Endothelial cell of umbilical vein (primary cell): ENCODE results near the gene DSE. TPM values are rescaled to one million over a fixed set of nuclear protein-coding genes. Genes with fewer than 3 reads are reported as not detected.

Source experiments
- BruUV-seq: library from RNA; stranded (reverse); fragments of 400-500 nt; replicated peaks from 2 replicates; lab custom pipeline; 2021; lab: Mats Ljungman, UMichigan
- CTCF ChIA-PET: fragments of 300-600, 350-600 bp; sonication (Branson Sonifier 250); formaldehyde crosslinking; loops from one replicate; lab custom pipeline; 2021; ENCODE audit warnings: antibody characterized with exemption, inconsistent platforms; lab: Charles Lee
- POLR2A ChIA-PET: fragments of 300-600, 350-600 bp; sonication (Branson Sonifier 250); formaldehyde crosslinking; loops from one replicate; lab custom pipeline; 2021; ENCODE audit warnings: antibody characterized with exemption, inconsistent platforms; lab: Charles Lee
- DNase-seq: peaks from one replicate; pipeline ENCODE4 v3.0.0-alpha.2; 2011; ENCODE audit warnings: low read depth, low spot score
- FAIRE-seq: peaks from 2 replicates; lab custom pipeline; 2011; peaks lifted over from hg19 to GRCh38; lab: Jason Lieb, UNC
- H2AFZ ChIP-seq: 2 replicates; pipeline ENCODE4 v1.6.0; 2012; ENCODE audit warnings: low read depth, low read length, control low read depth, inconsistent platforms
- H3K27ac ChIP-seq: 2 replicates; pipeline ENCODE4 v1.5.1; 2011; ENCODE audit warnings: low read depth, mild to moderate bottlenecking, control low read depth, low read length, moderate library complexity; ENCODE audit not compliant: insufficient read depth
- H3K27me3 ChIP-seq, 2 experiments: 2 replicates each; pipeline versions ENCODE4 v1.6.0 to v1.6.1; 2011; ENCODE audit warnings: low read length in 2 of 2, mixed read lengths in 1 of 2; ENCODE audit not compliant: control insufficient read depth in 2 of 2, insufficient read depth in 2 of 2
- H3K36me3 ChIP-seq, 2 experiments: 2 replicates in 1 of 2; 3 replicates in 1 of 2; pipeline ENCODE4 v1.5.1; 2011; ENCODE audit warnings: low read length in 2 of 2, mild to moderate bottlenecking in 1 of 2, moderate library complexity in 1 of 2; ENCODE audit not compliant: control insufficient read depth in 2 of 2, insufficient read depth in 2 of 2; ENCODE audit errors: extremely low read depth in 1 of 2
- H3K4me1 ChIP-seq: 3 replicates; pipeline ENCODE4 v1.5.1; 2011; ENCODE audit warnings: mild to moderate bottlenecking, low read length; ENCODE audit not compliant: control insufficient read depth, insufficient read depth; ENCODE audit errors: extremely low read depth
- H3K4me2 ChIP-seq: 2 replicates; pipeline ENCODE4 v1.6.1; 2011; ENCODE audit warnings: low read length, control low read depth, mixed read lengths; ENCODE audit not compliant: insufficient read depth
- H3K4me3 ChIP-seq, 3 experiments: fragments of 200-600 bp in 1 of 3; sonication (generic), shearing (Covaris generic) in 1 of 3; replicated peaks in 1 of 3; 2 replicates each; pipeline ENCODE4 v1.5.1; 2011 to 2016; ENCODE audit warnings: control low read depth in 3 of 3, low read length in 3 of 3, mild to moderate bottlenecking in 2 of 3, inconsistent platforms in 1 of 3, low read depth in 1 of 3, moderate library complexity in 1 of 3; ENCODE audit not compliant: insufficient read depth in 1 of 3
- H3K79me2 ChIP-seq: 2 replicates; pipeline ENCODE4 v1.6.0; 2012; ENCODE audit warnings: low read length, inconsistent platforms; ENCODE audit not compliant: control insufficient read depth, insufficient read depth
- H3K9ac ChIP-seq: replicated peaks from 2 replicates; pipeline ENCODE3; 2011; ENCODE audit warnings: low read length, control low read depth; ENCODE audit not compliant: insufficient read depth; ENCODE audit errors: extremely low read depth
- H3K9me1 ChIP-seq: replicated peaks from 3 replicates; pipeline ENCODE4 v1.6.0; 2011; ENCODE audit warnings: mild to moderate bottlenecking, low read length; ENCODE audit not compliant: control insufficient read depth, insufficient read depth; ENCODE audit errors: extremely low read depth
- H3K9me3 ChIP-seq: replicated peaks from 2 replicates; pipeline ENCODE4 v1.5.1; 2012; ENCODE audit warnings: low read length, inconsistent platforms; ENCODE audit not compliant: control insufficient read depth, insufficient read depth
- H4K20me1 ChIP-seq: replicated peaks from 2 replicates; pipeline ENCODE3; 2011; ENCODE audit warnings: mild to moderate bottlenecking, low read length; ENCODE audit not compliant: control insufficient read depth, insufficient read depth; ENCODE audit errors: extremely low read depth
- EZH2 ChIP-seq: IDR thresholded peaks from 2 replicates; pipeline ENCODE4 v1.6.1; 2012; ENCODE audit warnings: borderline replicate concordance, low read depth, mild to moderate bottlenecking, moderate library complexity, low read length, inconsistent platforms; ENCODE audit not compliant: severe bottlenecking
- MAX ChIP-seq: IDR thresholded peaks from 2 replicates; pipeline ENCODE4 v1.6.1; 2011; ENCODE audit not compliant: insufficient read depth, insufficient read length
- POLR2AphosphoS5 ChIP-seq: IDR thresholded peaks from 2 replicates; pipeline ENCODE4 v1.6.1; 2012; ENCODE audit warnings: low read depth, mild to moderate bottlenecking, control low read depth, low read length, moderate library complexity; ENCODE audit not compliant: insufficient read depth
- dilution Hi-C: fragments of 300-500 bp; cut with MboI; formaldehyde crosslinking; loops from one replicate; pipeline ENCODE4 v1.15.0; 2019; ENCODE audit warnings: low sequenced_read_pairs; ENCODE audit not compliant: extremely low pct_ligation_motif_present
- intact Hi-C: fragments of 100-400 bp; cut with micrococcal nuclease; formaldehyde crosslinking; loops from one replicate; pipeline ENCODE4 v1.10.0; 2022
- polyA plus RNA-seq, 4 experiments: library from polyadenylated mRNA; depleted of rRNA in 3 of 4; stranded (reverse) in 3 of 4; unstranded in 1 of 4; fragments of >200 nt; gene quantifications; 2 replicates each; pipeline versions ENCODE4 v1.2.1 to v1.2.3, GENCODE V29; 2011 to 2012; ENCODE audit warnings: missing spikeins in 1 of 4
- total RNA-seq: library from RNA; stranded (reverse); gene quantifications from 2 replicates; pipeline ENCODE4 v1.2.3, GENCODE V29; 2021

DSE gene
- total and polyA plus RNA-seq, 2 donors (not counting 3 experiments of a cell fraction or from before 2014, with no cell fraction given), result 12.0 to 25.0 TPM

DNA sequence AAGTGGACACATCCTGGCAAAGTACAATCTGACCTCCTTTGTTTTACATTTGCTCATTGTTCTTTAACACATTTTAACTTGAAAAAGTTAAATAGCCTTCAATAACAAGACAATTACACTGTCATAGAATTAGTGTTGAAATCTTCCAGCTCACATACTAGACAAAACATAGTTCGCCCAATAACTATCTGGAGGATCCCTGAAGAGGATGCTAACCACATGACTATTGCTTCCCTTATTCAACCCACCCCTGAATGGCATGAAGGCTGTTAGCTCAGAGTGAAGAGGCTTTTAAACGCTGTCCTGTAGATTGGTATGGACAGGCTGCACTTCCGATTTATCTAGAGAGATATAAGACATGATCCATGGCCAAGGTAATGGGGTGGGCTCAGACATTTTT, 15.0 kb upstream of the DSE start:
- H3K4me2 ChIP-seq, result no peak overlapping the region
- no TSS peak for BruUV-seq
- no peak for FAIRE-seq
- no peaks in the 10 kb centered on the region for H3K27me3 ChIP-seq
- no peaks in the 10 kb centered on the region for H3K4me1 ChIP-seq
- no peak overlapping the region for H3K4me3 ChIP-seq
- no peak overlapping the region for H3K9ac ChIP-seq
- H3K36me3 ChIP-seq, result no peaks in the 10 kb centered on the region
- no peaks in the 10 kb centered on the region for H3K79me2 ChIP-seq
- ChIA-PET POLR2A (no interaction called here), CTCF (interaction anchor here (1.2 kb wide), 1 partner anchor 19 kb away, joined by 3 read pairs; no protein-coding TSS in a partner anchor)
- H3K27ac ChIP-seq, result no peak overlapping the region
- no peak overlapping the region for H2AFZ ChIP-seq
- dilution Hi-C loops (no loop called here), intact Hi-C loops (no loop called here)
- no peak for DNase-seq
- no peak for TF ChIP-seq POLR2AphosphoS5
- no peaks in the 10 kb centered on the region for H4K20me1 ChIP-seq
- H3K9me1 ChIP-seq, result no peaks in the 10 kb centered on the region
- H3K9me3 ChIP-seq, result no peaks in the 10 kb centered on the region

DNA sequence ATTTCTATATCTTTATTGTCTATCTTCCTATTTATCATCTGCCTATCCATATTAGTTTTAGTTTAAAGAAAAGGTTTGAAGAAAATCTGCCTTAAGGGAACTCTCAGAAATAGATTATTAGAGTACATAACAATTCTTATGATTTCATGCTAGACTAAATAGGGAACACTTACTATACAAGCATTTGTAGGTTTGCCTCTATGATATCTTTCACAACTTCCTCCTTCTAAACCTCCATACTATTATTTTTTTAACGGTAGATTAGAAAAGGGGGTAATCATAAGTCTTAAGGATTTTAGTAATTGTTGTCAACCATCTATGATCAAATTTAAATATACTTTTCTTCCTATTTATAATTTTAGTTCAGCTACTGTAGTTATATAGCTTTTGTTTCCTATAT, 11.6 kb upstream of the DSE start:
- DNase-seq (no peak), FAIRE-seq (no peak)
- no peaks in the 10 kb centered on the region for H3K79me2 ChIP-seq
- H3K9me3 ChIP-seq, result no peaks in the 10 kb centered on the region
- H3K9me1 ChIP-seq, result no peaks in the 10 kb centered on the region
- no peaks in the 10 kb centered on the region for H3K36me3 ChIP-seq
- H3K4me3 ChIP-seq, result no peak overlapping the region
- H3K4me2 ChIP-seq, result no peak overlapping the region
- H3K4me1 ChIP-seq, result peaks cover 5% of the 10 kb centered on the region
- H3K9ac ChIP-seq, result no peak overlapping the region
- no TSS peak for BruUV-seq
- no peaks in the 10 kb centered on the region for H4K20me1 ChIP-seq
- POLR2A ChIA-PET, result no interaction called here
- TF ChIP-seq MAX (no peak), EZH2 (no peak)
- intact Hi-C loops (no loop called here), dilution Hi-C loops (no loop called here)
- CTCF ChIA-PET, result no interaction called here
- no peaks in the 10 kb centered on the region for H3K27me3 ChIP-seq
- H3K27ac ChIP-seq, result no peak overlapping the region
- no peak overlapping the region for H2AFZ ChIP-seq
